Measurements from ENCODE around the gene KIF5B.

KIF5B gene

GRCh38 chr10:32095116-32095733 lies 39.0 kb upstream of the KIF5B start:
- in situ Hi-C loops (cut with MboI; ENCODE audit: low pct_unique_long_range_greater_than_20kb, low sequenced_read_pairs, unreplicated experiment): no loop called here
- no peak for DNase-seq (ENCODE audit: low spot score)
- TF ChIP-seq CTCF (IDR thresholded peaks at IDR 0.05; ENCODE audit: extremely low read depth, insufficient read depth, missing control alignments): no peak

- no peak for TF ChIP-seq CTCF (IDR thresholded peaks at IDR 0.05; ENCODE audit: extremely low read depth, insufficient read depth, missing control alignments)
- DNase-seq (ENCODE audit: low spot score): no peak
- in situ Hi-C loops (cut with MboI; ENCODE audit: low pct_unique_long_range_greater_than_20kb, low sequenced_read_pairs, unreplicated experiment): no loop called here
These were observed 37.4 kb upstream of the KIF5B start for GRCh38 chr10:32093650-32094049.

- in situ Hi-C loops (cut with MboI; ENCODE audit: low pct_unique_long_range_greater_than_20kb, low sequenced_read_pairs, unreplicated experiment): no loop called here
- no peak for DNase-seq (ENCODE audit: low spot score)
- no peak for TF ChIP-seq CTCF (IDR thresholded peaks at IDR 0.05; ENCODE audit: extremely low read depth, insufficient read depth, missing control alignments)
These were observed 34.8 kb upstream of the KIF5B start for GRCh38 chr10:32091046-32091445.

- DNase-seq (ENCODE audit: low spot score): no peak
- in situ Hi-C loops (cut with MboI; ENCODE audit: low pct_unique_long_range_greater_than_20kb, low sequenced_read_pairs, unreplicated experiment): no loop called here
- TF ChIP-seq CTCF (IDR thresholded peaks at IDR 0.05; ENCODE audit: extremely low read depth, insufficient read depth, missing control alignments): no peak
These were observed 28.1 kb upstream of the KIF5B start for GRCh38 chr10:32084185-32084851.

- DNase-seq (ENCODE audit: low spot score): no peak
- no peak for TF ChIP-seq CTCF (IDR thresholded peaks at IDR 0.05; ENCODE audit: extremely low read depth, insufficient read depth, missing control alignments)
- in situ Hi-C loops (cut with MboI; ENCODE audit: low pct_unique_long_range_greater_than_20kb, low sequenced_read_pairs, unreplicated experiment): no loop called here
These were observed 21.8 kb upstream of the KIF5B start for GRCh38 chr10:32077896-32078485.

- in situ Hi-C loops (cut with MboI; ENCODE audit: low pct_unique_long_range_greater_than_20kb, low sequenced_read_pairs, unreplicated experiment): loop anchor here (25.0 kb wide), 1 partner anchor 289 kb away; no protein-coding TSS in a partner anchor
These were observed 17.4 kb upstream of the KIF5B start for GRCh38 chr10:32073659-32074058.

More at GRCh38 chr10:32073659-32074058, 17.4 kb upstream of the KIF5B start:
- TF ChIP-seq CTCF (IDR thresholded peaks at IDR 0.05; ENCODE audit: extremely low read depth, insufficient read depth, missing control alignments): no peak
- no peak for DNase-seq (ENCODE audit: low spot score)
